ENCODE data around the gene ANO1.

The ANO1 gene

GRCh38 chr11:70233511-70233934 lies 155.4 kb downstream of the ANO1 start:
- H3K36me3 Mint-ChIP-seq, result no peaks in the 10 kb centered on the region
- H3K4me3 Mint-ChIP-seq, result no peak overlapping the region
- H3K9me3 Mint-ChIP-seq, result no peaks in the 10 kb centered on the region
- DNase-seq (no peak), ATAC-seq (replicated peaks) (peak in 1 of 2 donors; percentile 23)
- no peak overlapping the region for H3K27ac Mint-ChIP-seq
- H3K27me3 Mint-ChIP-seq, result peaks cover 12 to 18% of the 10 kb centered on the region in 2 donors
- no peaks in the 10 kb centered on the region for H3K4me1 Mint-ChIP-seq

GRCh38 chr11:70233962-70234361 lies 155.8 kb downstream of the ANO1 start:
- DNase-seq (no peak), ATAC-seq (replicated peaks) (no peak)
- Mint-ChIP-seq H3K36me3 (no peaks in the 10 kb centered on the region), H3K27me3 (peaks cover 14 to 18% of the 10 kb centered on the region in 2 donors), H3K27ac (no peak overlapping the region), H3K9me3 (no peaks in the 10 kb centered on the region), H3K4me1 (no peaks in the 10 kb centered on the region), H3K4me3 (no peak overlapping the region)
